GM12878 (cell line): ENCODE results near the gene TNK1. TPM values are rescaled to one million over a fixed set of nuclear protein-coding genes. Genes with fewer than 3 reads are reported as not detected.

Experiments
- ATAC-seq: fragments of 200-7000 bp; cut with Tn5 transposase; 3 replicates; pipeline ENCODE4 v1.9.1; 2020; ENCODE audit warnings: mild to moderate bottlenecking, moderate library complexity
- BruUV-seq: library from RNA; stranded (reverse); fragments of 400-500 nt; replicated peaks from 2 replicates; lab custom pipeline; 2021; lab: Mats Ljungman, UMichigan
- CTCF ChIA-PET: fragments of 300-600 bp; sonication (Branson Sonifier 250); formaldehyde crosslinking; extraction: SDS; loops from one replicate; lab custom pipeline; 2021; ENCODE audit warnings: inconsistent platforms; lab: Yijun Ruan, JAX
- POLR2A ChIA-PET: fragments of 350-600 bp; formaldehyde crosslinking; extraction: SDS; loops from one replicate; lab custom pipeline; 2021; ENCODE audit warnings: inconsistent platforms; lab: Charles Lee
- RAD21 ChIA-PET: fragments of 300-600 bp; sonication (Branson Sonifier 250); formaldehyde crosslinking; loops from one replicate; lab custom pipeline; 2023; ENCODE audit warnings: antibody characterized with exemption; ENCODE audit not compliant: unreplicated experiment; lab: Charles Lee
- SMC1A ChIA-PET: fragments of 300-600 bp; sonication (Branson Sonifier 250); formaldehyde crosslinking; loops from one replicate; lab custom pipeline; 2023; ENCODE audit not compliant: unreplicated experiment, uncharacterized antibody; lab: Charles Lee
- DNase-seq: peaks from one replicate; pipeline ENCODE4 v3.0.0-alpha.2; 2011; ENCODE audit warnings: low read depth, low spot score
- FAIRE-seq: peaks from 3 replicates; lab custom pipeline; 2011; peaks lifted over from hg19 to GRCh38; lab: Jason Lieb, UNC
- H2AFZ ChIP-seq: 2 replicates; pipeline ENCODE4 v1.6.0; 2011; ENCODE audit warnings: low read depth, low read length, control low read depth; ENCODE audit not compliant: control insufficient read depth
- H3K27ac ChIP-seq: 2 replicates; pipeline ENCODE4 v1.5.1; 2011; ENCODE audit warnings: control low read depth; ENCODE audit not compliant: control insufficient read depth, insufficient read depth
- H3K27me3 ChIP-seq, 2 experiments: replicated peaks in 1 of 2; 2 replicates each; pipeline versions ENCODE4 v1.6.0 to v1.6.1; 2011; ENCODE audit warnings: low read length in 1 of 2; ENCODE audit not compliant: control insufficient read depth in 2 of 2, insufficient read depth in 2 of 2
- H3K36me3 ChIP-seq, 2 experiments: 2 replicates each; pipeline ENCODE4 v1.5.1; 2011; ENCODE audit warnings: low read length in 1 of 2; ENCODE audit not compliant: control insufficient read depth in 2 of 2, insufficient read depth in 2 of 2
- H3K4me1 ChIP-seq: 2 replicates; pipeline ENCODE4 v1.6.1; 2011; ENCODE audit warnings: mild to moderate bottlenecking, low read length, moderate library complexity, mixed read lengths; ENCODE audit not compliant: control insufficient read depth, insufficient read depth
- H3K4me2 ChIP-seq: 2 replicates; pipeline ENCODE4 v1.6.0; 2011; ENCODE audit warnings: control low read depth; ENCODE audit not compliant: control insufficient read depth, insufficient read depth
- H3K4me3 ChIP-seq: fragments of 200-600 bp; sonication (generic); 2 replicates; pipeline ENCODE4 v1.5.1; 2016
- H3K79me2 ChIP-seq: 2 replicates; pipeline ENCODE4 v1.6.0; 2011; ENCODE audit warnings: low read length; ENCODE audit not compliant: control insufficient read depth, insufficient read depth
- H3K9ac ChIP-seq: 2 replicates; pipeline ENCODE4 v1.8.0; 2011; ENCODE audit warnings: low read length, control low read depth, mixed read lengths; ENCODE audit not compliant: control insufficient read depth, insufficient read depth
- H3K9me3 ChIP-seq: replicated peaks from 3 replicates; pipeline ENCODE4 v1.5.1; 2011; ENCODE audit warnings: mild to moderate bottlenecking, low read length; ENCODE audit not compliant: control insufficient read depth, insufficient read depth
- H4K20me1 ChIP-seq: 2 replicates; pipeline ENCODE4 v1.6.0; 2011; ENCODE audit not compliant: control insufficient read depth, insufficient read depth
- ATF2 ChIP-seq: IDR thresholded peaks from 2 replicates; pipeline ENCODE4 v1.6.1; 2012; ENCODE audit warnings: low read length, inconsistent platforms
- FOXK2 ChIP-seq: fragments of 450-650 bp; IDR thresholded peaks from 2 replicates; pipeline ENCODE4 v1.6.1; 2017; ENCODE audit warnings: mild to moderate bottlenecking, moderate library complexity
- HSF1 ChIP-seq: fragments of 150-350 bp; IDR thresholded peaks from 2 replicates; pipeline ENCODE4 v1.6.1; 2014; ENCODE audit warnings: mild to moderate bottlenecking, low read depth, low read length
- IRF5 ChIP-seq: fragments of 450-650 bp; IDR thresholded peaks from 2 replicates; pipeline ENCODE4 v1.6.1; 2017; ENCODE audit warnings: borderline replicate concordance
- KAT2A ChIP-seq: conservative IDR thresholded peaks from 2 replicates; pipeline ENCODE4 v1.6.1; 2011; ENCODE audit warnings: low read depth, low read length; ENCODE audit not compliant: control insufficient read depth
- MYC ChIP-seq: IDR thresholded peaks from 2 replicates; pipeline ENCODE4 v1.6.1; 2011; ENCODE audit warnings: mild to moderate bottlenecking, low read length, moderate library complexity, inconsistent platforms; ENCODE audit not compliant: insufficient read depth, insufficient replicate concordance, insufficient read length, severe bottlenecking
- RELB ChIP-seq: fragments of 450-650 bp; IDR thresholded peaks from 2 replicates; pipeline ENCODE4 v1.6.1; 2017; ENCODE audit warnings: low read depth, mild to moderate bottlenecking, moderate library complexity
- TCF12 ChIP-seq: IDR thresholded peaks from 2 replicates; pipeline ENCODE4 v1.6.1; 2011; ENCODE audit warnings: low read depth, mild to moderate bottlenecking, low read length
- WGBS: methylation state at CpG from one replicate; pipeline ENCODE4 v1.1.6; 2016; ENCODE audit warnings: low lambda C conversion rate; ENCODE audit not compliant: insufficient replicate concordance, insufficient coverage; ENCODE audit errors: missing lambda C conversion rate; 5-methylcytosine and 5-hydroxymethylcytosine counted together
- in situ Hi-C: fragments of 300-500 bp; cut with MboI; formaldehyde crosslinking; loops from 9 replicates; pipeline ENCODE4 v1.14.3; 2018; ENCODE audit warnings: mixed read lengths
- intact Hi-C: fragments of 100-400 bp; cut with micrococcal nuclease; formaldehyde crosslinking; loops from one replicate; pipeline ENCODE4 v1.14.2; 2022; ENCODE audit not compliant: unreplicated experiment
- polyA plus RNA-seq, 11 experiments: library from polyadenylated mRNA; depleted of rRNA in 4 of 11; unstranded in 6 of 11; stranded (reverse) in 5 of 11; fragments of >200 nt; fragmentation: Nextera tagmentation in 4 of 11; fragmentation: Illumina TruSeq in 1 of 11; extraction: Ambion mirVana in 4 of 11; extraction: Trizol in 1 of 11; gene quantifications; 1 replicate in 1 of 11; 2 replicates in 10 of 11; pipeline versions ENCODE4 v1.2.1 to v1.2.3, GENCODE V29; 2011 to 2016; ENCODE audit warnings: inconsistent platforms in 2 of 11, missing spikeins in 2 of 11, low read depth in 1 of 11
- total RNA-seq, 4 experiments: library from RNA; depleted of rRNA in 3 of 4; stranded (reverse); fragments of >200 nt in 3 of 4; fragmentation: Illumina TruSeq in 1 of 4; extraction: Trizol in 1 of 4; gene quantifications; 2 replicates each; pipeline versions ENCODE4 v1.2.1 to v1.2.3, GENCODE V29; 2013 to 2021

TNK1 gene
- total and polyA plus RNA-seq, 10 of the 15 experiments (the other 5 are each of a cell fraction or from before 2014, with no cell fraction given) = 0.06 to 2.5 (median 0.70) TPM

- Histone ChIP-seq H3K9ac (0 out of 2 replicates have a peak within 1 kb of the TSS, but pooled peaks have one; percentile 14), H3K79me2 (peaks cover 7% of the 10 kb centered on the region), H3K4me2 (peak within 1 kb of the TSS; percentile 30; the same call in 1 of the 2 replicates), H3K36me3 (no peaks in the 10 kb centered on the region), H4K20me1 (no peaks in the 10 kb centered on the region), H3K27me3 (no peaks in the 10 kb centered on the region), H3K9me3 (no peaks in the 10 kb centered on the region), H3K4me3 (no peak within 1 kb of the TSS), H2AFZ (no peak within 1 kb of the TSS), H3K4me1 (peaks cover 23% of the 10 kb centered on the region), H3K27ac (no peak within 1 kb of the TSS)
- POLR2A ChIA-PET = interaction anchor here (0.6 to 1.5 kb wide), 6 partner anchors 40 to 502 kb away, joined by 3 to 6 read pairs (median 4); partner anchors contain the start of genes GPS2, SLC2A4, TP53 and WRAP53
- SMC1A ChIA-PET = interaction anchor here (0.8 to 2.4 kb wide), 10 partner anchors 19 to 309 kb away, joined by 3 to 9 read pairs (median 5); partner anchors contain the start of genes ACAP1, SLC2A4 and TMEM256
- WGBS = 76% methylated on average over 10 of the region's 10 CpGs
- CTCF ChIA-PET = interaction anchor here (0.6 to 4.0 kb wide), 29 partner anchors 13 to 516 kb away, joined by 3 to 58 read pairs (median 6); partner anchors contain the start of genes ACAP1, CD68, SENP3 and SOX15
- no TSS peak for BruUV-seq
- intact Hi-C loops (no loop called here), in situ Hi-C loops (no loop called here)
- FAIRE-seq (no peak), ATAC-seq (no peak), DNase-seq (no peak)
- TF ChIP-seq HSF1 (peak; percentile 96), MYC (no peak)
- RAD21 ChIA-PET = interaction anchor here (0.5 to 3.6 kb wide), 15 partner anchors 18 to 333 kb away, joined by 3 to 31 read pairs (median 5); partner anchors contain the start of genes ACAP1, MPDU1, NEURL4 and TMEM102
Observed at GRCh38 chr17:7355053-7355452, 25.8 kb upstream of the TNK1 start, which contains the start of gene TMEM95. TMEM95 (plus strand) TSS chr17:7355156; CDS start chr17:7355205, 49 bp downstream.

GRCh38 chr17:7355573-7355972, 25.3 kb upstream of the TNK1 start:
- no peak for FAIRE-seq
- Histone ChIP-seq H4K20me1 (no peaks in the 10 kb centered on the region), H3K4me1 (peaks cover 23% of the 10 kb centered on the region), H3K9ac (no peak overlapping the region), H3K36me3 (no peaks in the 10 kb centered on the region), H3K27me3 (no peaks in the 10 kb centered on the region), H3K79me2 (peaks cover 7% of the 10 kb centered on the region), H3K27ac (no peak overlapping the region), H3K4me3 (no peak overlapping the region), H2AFZ (no peak overlapping the region), H3K9me3 (no peaks in the 10 kb centered on the region), H3K4me2 (no peak overlapping the region)
- in situ Hi-C loops = no loop called here
- ChIA-PET RAD21 (interaction anchor here (0.6 to 3.6 kb wide), 15 partner anchors 18 to 362 kb away, joined by 3 to 31 read pairs (median 4); partner anchors contain the start of genes ACAP1, DNAH2, MPDU1 and TMEM102), POLR2A (interaction anchor here (0.6 to 1.5 kb wide), 5 partner anchors 81 to 503 kb away, joined by 3 to 9 read pairs (median 3); partner anchors contain the start of genes TMEM102, TP53 and WRAP53), SMC1A (interaction anchor here (0.6 to 2.4 kb wide), 14 partner anchors 19 to 332 kb away, joined by 3 to 10 read pairs (median 4); partner anchors contain the start of genes ACAP1, SLC2A4, TMEM256 and TP53), CTCF (interaction anchor here (0.6 to 4.0 kb wide), 54 partner anchors 11 to 651 kb away, joined by 3 to 58 read pairs (median 4); partner anchors contain the start of genes ACAP1, CD68, KDM6B and MPDU1)
- intact Hi-C loops = no loop called here
- 77% methylated on average over 6 of the region's 8 CpGs for WGBS
- no peak for ATAC-seq
- no peak for DNase-seq
- BruUV-seq = no TSS peak
- TF ChIP-seq ATF2 (no peak), KAT2A (no peak), TCF12 (no peak), IRF5 (no peak), FOXK2 (no peak), RELB (no peak)
